HUDEP-2 (cell line): ENCODE results near the gene SMPDL3B.

Experiments
- DNase-seq, 76 experiments: peaks; one replicate each; lab custom pipeline; 2025; ENCODE audit not compliant: unreplicated experiment in 76 of 76; lab: John Stamatoyannopoulos, UW

SMPDL3B gene

GRCh38 chr1:27934818-27935549 is at the start of gene SMPDL3B:
Gene SMPDL3B (plus strand): TSS chr1:27935000. CDS start chr1:27935184, 184 bp downstream.
- peak in 19 of 76 experiments; percentile 4 to 38 (median 20) for DNase-seq

GRCh38 chr1:27885114-27885528 is 49.7 kb upstream of the SMPDL3B start:
- no peak for DNase-seq

- DNase-seq: no peak
Measured at GRCh38 chr1:27885621-27886352, 49.0 kb upstream of the SMPDL3B start.

- DNase-seq: no peak
Measured at GRCh38 chr1:27886353-27886679, 48.5 kb upstream of the SMPDL3B start.

GRCh38 chr1:27886744-27887143 is 48.1 kb upstream of the SMPDL3B start:
- DNase-seq: no peak

- no peak for DNase-seq
Measured at GRCh38 chr1:27887215-27888021, 47.4 kb upstream of the SMPDL3B start.

GRCh38 chr1:27889506-27889905 is 45.3 kb upstream of the SMPDL3B start:
- no peak for DNase-seq

- DNase-seq: no peak
Measured at GRCh38 chr1:27891196-27891889, 43.5 kb upstream of the SMPDL3B start.

GRCh38 chr1:27894521-27894920 is 40.3 kb upstream of the SMPDL3B start:
- DNase-seq: no peak

GRCh38 chr1:27906759-27907158 is 28.0 kb upstream of the SMPDL3B start:
- DNase-seq: no peak

- no peak for DNase-seq
Measured at GRCh38 chr1:27912429-27912828, 22.4 kb upstream of the SMPDL3B start.

GRCh38 chr1:27915082-27915575 is 19.7 kb upstream of the SMPDL3B start:
- DNase-seq: peak in 1 of 76 experiments; percentile 46

GRCh38 chr1:27922272-27922671 is 12.5 kb upstream of the SMPDL3B start:
- DNase-seq: no peak

GRCh38 chr1:27928216-27928954 is 6.4 kb upstream of the SMPDL3B start:
- DNase-seq: no peak

- no peak for DNase-seq
Measured at GRCh38 chr1:27931184-27931583, 3.6 kb upstream of the SMPDL3B start.

- DNase-seq: peak in 4 of 76 experiments; percentile 8 to 18 (median 11)
Measured at GRCh38 chr1:27931759-27932158, 3.0 kb upstream of the SMPDL3B start.

- DNase-seq: no peak
Measured at GRCh38 chr1:27935721-27936120, 921 bp downstream of the SMPDL3B start.

- DNase-seq: no peak
Measured at GRCh38 chr1:27936370-27936769, 1.6 kb downstream of the SMPDL3B start.

GRCh38 chr1:27937524-27937836 is 2.7 kb downstream of the SMPDL3B start:
- no peak for DNase-seq

- no peak for DNase-seq
Measured at GRCh38 chr1:27938488-27938887, 3.7 kb downstream of the SMPDL3B start.
